Suppressor macrophage treated with lipopolysaccharide for 1 hour (primary cell): ENCODE measurements around the gene AFAP1L2.

Experiments
- DNase-seq, 3 donors: peaks; one replicate each; pipeline ENCODE4 v3.0.0-alpha.2; 2020 to 2022

The AFAP1L2 gene

GRCh38 chr10:114386452-114386851 lies 17.9 kb downstream of the AFAP1L2 start:
- no peak for DNase-seq

DNA sequence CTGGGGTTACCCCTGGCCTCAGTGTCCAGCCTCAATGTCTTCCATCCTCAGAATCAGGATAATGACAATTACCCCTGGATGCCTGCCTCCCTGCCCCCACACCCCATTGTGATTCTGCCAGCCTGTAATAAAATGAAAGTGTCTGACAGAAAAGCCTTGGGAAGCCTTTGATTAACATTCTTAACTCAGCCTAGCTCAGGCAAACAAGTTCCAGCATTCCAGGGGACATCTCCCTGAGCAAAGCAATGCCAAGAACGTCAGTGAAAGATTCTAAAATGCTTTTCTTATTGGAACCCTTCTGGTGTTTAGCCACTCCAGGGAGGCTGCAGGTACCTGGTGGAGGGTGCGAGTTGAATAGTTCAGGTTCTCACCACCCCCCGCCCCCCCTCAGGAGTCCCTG lies 18.7 kb downstream of the AFAP1L2 start:
- DNase-seq = no peak

DNA sequence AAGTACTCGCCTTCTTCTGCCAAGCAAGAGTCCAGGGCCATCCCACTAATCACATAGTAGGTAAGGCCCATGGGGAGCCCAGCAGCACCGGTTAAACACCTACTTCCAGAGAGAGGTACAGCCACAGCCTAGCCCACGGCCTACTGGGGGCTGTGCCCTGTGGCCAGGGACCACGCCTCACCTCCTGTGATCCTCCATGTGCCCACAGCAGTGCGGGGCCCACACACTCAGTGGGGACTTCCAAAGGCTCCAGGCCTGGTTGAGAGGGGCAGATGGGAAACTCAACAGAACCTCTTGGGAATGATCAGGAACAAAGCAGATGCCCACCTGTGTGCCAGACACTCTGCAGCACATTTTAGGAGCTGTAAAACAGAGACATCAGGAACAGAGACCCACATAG lies 19.7 kb downstream of the AFAP1L2 start:
- DNase-seq = no peak

DNA sequence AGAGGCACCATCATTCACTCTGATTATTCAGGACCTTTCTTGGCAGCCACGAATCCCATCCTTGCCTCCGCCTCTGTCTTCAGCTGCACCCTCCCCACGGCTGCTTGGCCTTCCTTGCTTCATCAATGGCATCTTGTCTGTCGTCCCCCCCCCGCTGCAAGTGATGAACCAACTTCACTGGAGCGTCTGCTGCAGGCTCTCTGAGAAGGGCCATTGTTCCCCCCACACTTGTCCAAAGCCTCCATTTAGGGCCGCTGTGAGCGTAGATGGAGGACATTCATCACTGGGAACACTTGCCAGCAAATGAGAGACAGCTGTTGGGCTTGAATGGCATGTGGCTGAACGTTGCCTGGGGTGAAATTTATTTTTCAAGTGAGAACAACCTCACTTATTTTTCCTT lies 20.1 kb downstream of the AFAP1L2 start:
- no peak for DNase-seq

- DNase-seq = no peak
These were observed 23.5 kb downstream of the AFAP1L2 start for GRCh38 chr10:114380797-114381196.

DNA sequence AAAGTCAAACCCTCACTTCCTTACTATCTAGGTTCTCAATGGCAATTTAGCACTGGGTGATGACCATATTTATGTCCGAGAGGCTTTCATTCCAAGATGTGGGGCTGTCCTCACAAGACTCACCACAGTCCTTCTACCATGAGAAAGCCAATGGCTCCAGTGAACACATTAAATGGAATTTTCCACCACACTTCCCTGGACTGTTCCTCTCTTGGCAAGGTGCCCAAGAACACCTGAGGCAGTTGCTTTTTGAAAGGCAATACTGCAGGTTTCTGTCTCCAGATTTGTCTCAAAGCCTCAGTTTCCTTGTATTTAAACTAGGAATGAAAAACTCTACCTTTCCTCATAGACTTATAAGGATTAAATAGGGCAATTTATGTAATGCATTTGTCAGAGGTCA lies 24.2 kb downstream of the AFAP1L2 start:
- no peak for DNase-seq

DNA sequence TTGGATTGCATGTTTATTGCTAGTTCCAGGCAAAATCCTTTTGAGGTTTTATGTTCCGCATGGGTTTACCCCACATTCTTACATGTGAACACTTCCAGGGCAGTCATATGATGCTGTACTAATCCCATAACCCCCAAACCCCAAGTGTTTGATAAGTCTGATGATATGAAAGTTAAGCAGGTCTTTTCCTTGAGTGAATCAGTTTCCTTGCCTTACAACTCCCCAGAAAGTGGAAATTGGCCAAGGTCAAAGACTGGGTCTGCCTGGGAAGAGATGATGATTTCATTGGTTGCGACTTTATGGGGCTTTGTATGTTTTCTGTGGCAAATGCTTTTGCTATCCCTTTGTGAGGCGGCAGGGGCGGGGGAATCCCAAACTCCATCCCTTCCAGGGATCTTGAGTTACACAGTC lies 24.7 kb downstream of the AFAP1L2 start:
- peak; percentile 22 to 32 (median 23) for DNase-seq

GRCh38 chr10:114376523-114376922 lies 27.8 kb downstream of the AFAP1L2 start:
- no peak for DNase-seq

- DNase-seq = no peak
These were observed 29.3 kb downstream of the AFAP1L2 start for GRCh38 chr10:114375047-114375446.

GRCh38 chr10:114374053-114374791 lies 30.1 kb downstream of the AFAP1L2 start:
- no peak for DNase-seq

- DNase-seq = no peak
These were observed 30.7 kb downstream of the AFAP1L2 start for GRCh38 chr10:114373631-114374030.

GRCh38 chr10:114372995-114373394 lies 31.3 kb downstream of the AFAP1L2 start:
- no peak for DNase-seq

DNA sequence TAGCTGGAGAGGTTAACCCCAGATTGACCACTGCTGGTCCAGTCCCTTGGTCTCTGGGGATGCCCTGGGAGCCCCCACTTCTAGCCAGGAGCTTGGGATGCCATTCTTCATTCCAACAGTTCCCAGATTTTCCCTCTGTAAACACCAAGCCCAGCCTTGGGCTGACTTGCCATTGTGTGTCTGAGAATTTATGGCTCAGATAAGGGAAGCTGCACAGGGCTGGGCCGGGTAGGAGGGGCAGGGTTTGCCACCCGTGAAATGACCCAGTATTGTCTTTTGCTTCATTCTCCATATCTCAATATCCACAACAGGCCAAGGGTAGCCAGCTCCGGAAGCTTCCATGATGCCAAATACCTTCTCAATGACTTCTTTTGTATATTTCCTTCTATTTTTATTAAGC lies 32.1 kb downstream of the AFAP1L2 start:
- no peak for DNase-seq

DNA sequence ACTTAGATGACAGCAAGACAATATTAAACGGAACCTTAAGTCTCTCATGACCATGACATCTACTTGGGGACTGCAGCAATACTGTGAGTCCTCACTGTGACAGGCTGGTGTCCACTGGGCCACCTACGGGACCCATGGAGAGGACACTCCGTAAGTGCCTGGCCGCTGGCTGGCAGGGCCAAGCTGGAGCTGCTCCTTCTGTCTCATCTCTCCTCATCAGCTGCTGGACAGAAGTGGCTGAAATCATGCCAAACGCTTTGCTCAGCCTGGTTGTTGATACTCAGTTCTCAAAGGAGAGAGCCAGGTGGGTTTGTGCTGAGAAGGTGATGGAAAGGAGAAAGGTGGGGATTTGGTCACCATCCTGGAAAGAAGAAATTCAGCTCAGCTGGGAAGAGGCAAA lies 33.3 kb downstream of the AFAP1L2 start:
- DNase-seq = no peak

DNA sequence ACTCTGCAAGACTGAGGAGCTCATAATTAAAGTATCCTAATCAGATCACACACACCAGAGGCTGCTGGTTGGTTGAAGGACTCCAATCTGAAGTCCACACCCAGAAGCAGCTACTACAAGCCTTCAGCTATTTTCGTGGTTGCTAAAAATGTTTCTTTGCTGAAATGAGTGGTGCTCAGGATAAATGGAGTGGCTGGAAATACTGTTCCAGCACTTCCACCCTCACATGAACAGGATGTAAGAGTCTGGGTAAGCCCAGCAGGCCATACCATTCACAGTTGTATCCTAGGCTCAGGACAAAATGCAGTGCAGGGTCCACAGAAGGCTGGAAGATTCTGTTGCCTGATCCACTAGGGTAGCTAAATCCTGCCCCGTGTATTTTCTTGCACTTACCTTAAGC lies 34.1 kb downstream of the AFAP1L2 start:
- no peak for DNase-seq

- no peak for DNase-seq
These were observed 36.3 kb downstream of the AFAP1L2 start for GRCh38 chr10:114368057-114368391.

- DNase-seq = no peak
These were observed 36.8 kb downstream of the AFAP1L2 start for GRCh38 chr10:114367351-114368056.

GRCh38 chr10:114364726-114365125 lies 39.6 kb downstream of the AFAP1L2 start:
- no peak for DNase-seq

DNA sequence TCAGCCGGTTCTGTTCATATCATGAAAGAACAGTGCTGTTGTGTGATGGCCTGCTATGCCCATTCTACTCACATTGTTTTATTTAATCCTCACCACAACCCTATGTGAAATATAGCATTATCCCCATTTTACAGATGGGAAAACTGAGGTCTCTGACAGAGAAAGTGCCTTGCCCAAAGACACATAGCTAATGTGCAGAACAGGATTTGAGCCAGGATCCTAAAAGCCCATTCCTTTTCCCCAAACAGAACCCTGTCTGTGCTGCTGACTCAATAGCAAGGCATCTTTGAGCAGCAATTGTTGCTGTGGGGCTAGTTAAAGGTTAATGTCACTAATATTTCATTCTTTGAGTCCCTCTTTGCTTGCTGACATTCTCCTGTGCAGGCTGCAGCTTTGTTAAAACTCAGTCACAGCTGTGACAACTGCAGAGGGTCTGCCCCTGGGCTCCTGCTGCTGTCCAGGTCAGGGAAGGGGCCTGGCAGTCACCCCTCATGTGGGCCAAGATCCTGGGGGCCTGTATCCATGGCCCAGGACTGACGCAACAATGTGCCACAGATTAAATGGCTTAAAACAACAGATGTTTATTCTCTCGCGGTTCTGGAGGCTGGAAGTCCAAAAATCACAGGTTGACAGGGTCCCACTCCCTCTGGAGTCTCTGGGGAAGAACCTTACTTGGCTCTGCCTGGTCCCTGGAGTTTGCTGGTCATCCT lies 40.4 kb downstream of the AFAP1L2 start:
- DNase-seq = no peak

DNA sequence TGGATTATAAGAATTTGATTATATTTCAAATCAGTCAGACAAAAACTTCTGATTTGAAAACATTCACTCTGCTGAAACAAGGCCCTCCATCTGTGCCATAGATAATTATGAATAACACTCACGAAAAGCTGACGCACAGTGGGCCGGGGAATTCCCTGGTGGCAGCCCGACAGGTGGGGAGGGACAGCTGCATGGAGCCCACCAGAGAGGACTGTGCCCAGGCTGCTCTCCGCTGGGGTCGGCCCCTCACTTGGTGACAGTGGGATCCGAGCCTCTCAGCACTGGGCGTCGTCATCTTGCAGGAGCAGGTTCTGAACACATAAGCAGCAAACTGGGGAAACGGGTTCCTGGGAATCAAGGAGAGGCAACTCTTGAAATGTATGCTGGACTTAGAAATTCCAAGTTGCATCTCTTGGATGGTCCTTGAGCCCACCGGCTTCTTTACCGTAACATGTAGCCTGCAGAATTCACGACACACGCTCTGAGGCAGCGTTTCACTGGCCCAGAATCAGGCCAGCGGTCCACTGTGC lies 41.4 kb downstream of the AFAP1L2 start:
- no peak for DNase-seq

DNA sequence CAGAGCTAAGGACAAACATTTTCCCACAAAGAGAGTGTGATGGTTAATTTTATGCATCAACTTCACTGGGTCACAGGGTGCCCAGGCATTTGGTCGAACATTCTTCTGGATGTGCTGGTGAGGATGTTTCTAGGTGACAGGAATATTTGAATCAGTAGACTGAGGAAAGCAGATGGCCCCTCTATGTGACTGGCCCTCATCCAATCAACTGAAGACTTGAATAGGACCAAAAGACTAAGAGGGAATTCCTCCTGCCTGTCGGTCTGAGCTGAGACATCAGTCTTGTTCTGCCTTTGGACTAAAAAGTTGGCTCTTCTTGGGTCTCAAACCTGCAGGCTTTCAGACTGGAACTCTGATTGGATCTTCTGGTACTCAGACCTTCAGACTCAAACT lies 44.4 kb downstream of the AFAP1L2 start:
- DNase-seq = no peak

DNA sequence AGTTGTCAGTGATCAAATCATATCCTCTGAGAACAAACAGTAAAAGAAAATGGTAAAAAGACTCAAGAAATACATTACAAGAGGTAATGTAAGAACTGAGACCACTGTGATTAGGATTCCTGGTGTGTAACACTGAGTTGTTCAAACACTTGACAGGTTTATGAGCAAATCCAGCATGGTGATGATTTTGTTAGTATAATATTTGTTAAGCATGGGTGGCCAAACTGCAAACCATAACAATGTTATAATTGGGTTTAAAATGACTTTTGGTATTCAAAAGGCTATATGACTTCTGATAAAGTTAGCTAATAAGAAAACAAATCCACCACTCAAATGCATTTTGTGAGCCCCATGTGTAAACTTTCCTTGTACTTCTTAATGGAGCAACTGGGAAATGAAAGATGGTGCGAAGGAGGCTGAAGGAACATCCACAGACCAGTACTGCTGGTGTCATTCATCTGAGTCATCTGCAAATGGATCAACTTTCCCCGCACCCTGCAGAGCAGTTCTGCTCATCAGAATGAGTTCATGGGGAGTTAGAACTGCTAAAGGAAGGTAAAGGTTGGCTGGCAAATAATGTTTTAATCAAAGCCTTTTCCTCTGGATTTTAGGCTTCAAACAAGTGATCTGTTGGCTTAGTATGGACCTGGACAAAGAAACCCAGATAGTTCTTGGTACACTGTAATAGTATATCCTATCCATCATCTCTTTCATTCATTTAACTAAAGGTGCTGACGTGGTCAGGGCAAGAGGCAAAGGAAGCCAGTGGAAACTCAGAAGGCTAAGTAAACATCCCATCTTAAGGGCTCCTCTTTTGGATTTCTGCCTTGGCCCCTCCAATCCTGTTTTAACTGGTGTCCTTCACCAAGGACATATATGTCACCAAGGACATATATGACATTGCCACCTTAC lies 45.0 kb downstream of the AFAP1L2 start:
- no peak for DNase-seq

DNA sequence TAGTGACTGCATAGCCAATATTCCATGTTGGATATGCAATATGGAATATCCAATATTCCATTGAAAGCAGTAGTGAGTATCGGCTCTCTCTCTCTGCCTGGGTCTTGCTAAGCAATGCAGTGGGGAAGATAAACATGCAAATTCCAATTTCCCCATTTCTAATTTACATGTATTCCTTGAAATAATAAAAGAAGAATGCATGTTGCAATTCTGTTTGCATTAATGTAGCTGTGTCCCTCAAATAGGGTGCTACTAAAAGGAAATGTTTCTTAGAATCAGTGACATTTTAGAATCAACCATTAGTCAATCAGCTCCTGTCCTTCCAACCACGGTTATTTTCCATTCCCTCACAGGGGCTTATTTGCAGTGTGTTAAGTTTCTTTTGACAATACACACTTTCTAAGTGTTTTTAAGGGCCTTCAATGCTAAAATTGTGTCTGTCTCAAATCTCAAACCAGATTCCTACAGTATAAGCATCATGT lies 46.7 kb downstream of the AFAP1L2 start:
- DNase-seq = no peak
